Duodenal mucosa (tissue), 2 donors: Measurements from ENCODE around the gene LDHAL6A.
"Not testable (repeated sequence)": the region's sequence is repeated elsewhere in the genome, so short reads cannot be mapped to it uniquely, and the experiment has no call there.

Experiments used
- H3K27ac ChIP-seq: one replicate; pipeline ENCODE4 v1.7.0; 2013; ENCODE audit warnings: low read depth, low read length
- H3K27me3 ChIP-seq, 2 donors: one replicate each; pipeline ENCODE4 v1.7.0; 2013; ENCODE audit warnings: low read length in 2 of 2, control low read depth in 1 of 2; ENCODE audit not compliant: insufficient read depth in 2 of 2, control insufficient read depth in 1 of 2
- H3K36me3 ChIP-seq, 2 donors: one replicate each; pipeline ENCODE4 v1.7.0; 2013; ENCODE audit warnings: low read length in 2 of 2, control low read depth in 1 of 2; ENCODE audit not compliant: insufficient read depth in 2 of 2, control insufficient read depth in 1 of 2
- H3K4me1 ChIP-seq, 2 donors: one replicate each; pipeline ENCODE4 v1.7.0; 2013; ENCODE audit warnings: low read length in 2 of 2, control low read depth in 1 of 2; ENCODE audit not compliant: insufficient read depth in 2 of 2, control insufficient read depth in 1 of 2
- H3K4me3 ChIP-seq, 2 donors: one replicate each; pipeline ENCODE4 v1.7.0; 2013; ENCODE audit warnings: low read length in 2 of 2, low read depth in 1 of 2
- H3K9ac ChIP-seq, 2 donors: one replicate each; pipeline ENCODE4 v1.7.0; 2013; ENCODE audit warnings: low read length in 2 of 2, low read depth in 1 of 2
- H3K9me3 ChIP-seq, 2 donors: one replicate each; pipeline ENCODE4 v1.7.0; 2013; ENCODE audit warnings: low read length in 2 of 2, control low read depth in 1 of 2; ENCODE audit not compliant: control insufficient read depth in 1 of 2

LDHAL6A gene

GRCh38 chr11:18455686-18456372, at the start of gene LDHAL6A:
LDHAL6A (plus strand) TSS chr11:18455856; CDS start chr11:18456681, 825 bp downstream.
- Histone ChIP-seq H3K4me3 (no peak within 1 kb of the TSS), H3K36me3 (no peaks in the 10 kb centered on the region), H3K9ac (no peak within 1 kb of the TSS), H3K27me3 (no peaks in the 10 kb centered on the region), H3K9me3 (no peaks in the 10 kb centered on the region), H3K4me1 (no peaks in the 10 kb centered on the region), H3K27ac (no peak within 1 kb of the TSS)

GRCh38 chr11:18407400-18407799, 48.3 kb upstream of the LDHAL6A start:
- not testable (repeated sequence) for H3K27ac ChIP-seq, H3K27me3 ChIP-seq

GRCh38 chr11:18408558-18409291, 46.9 kb upstream of the LDHAL6A start:
- Histone ChIP-seq H3K27ac (no peak overlapping the region), H3K36me3 (peaks cover 23 to 50% of the 10 kb centered on the region in 2 donors), H3K4me1 (peaks cover 0 to 5% of the 10 kb centered on the region in 2 donors), H3K9ac (no peak overlapping the region), H3K9me3 (no peaks in the 10 kb centered on the region), H3K27me3 (no peaks in the 10 kb centered on the region), H3K4me3 (no peak overlapping the region)

More at GRCh38 chr11:18407400-18407799, 48.3 kb upstream of the LDHAL6A start:
- peaks cover 25 to 63% of the 10 kb centered on the region in 2 donors for H3K36me3 ChIP-seq
- H3K9ac ChIP-seq, H3K4me1 ChIP-seq, H3K4me3 ChIP-seq, H3K9me3 ChIP-seq: not testable (repeated sequence)

GRCh38 chr11:18416459-18416858, 39.2 kb upstream of the LDHAL6A start:
- H3K27me3 ChIP-seq, result no peaks in the 10 kb centered on the region
- H3K27ac ChIP-seq, result no peak overlapping the region
- no peaks in the 10 kb centered on the region for H3K36me3 ChIP-seq
- no peaks in the 10 kb centered on the region for H3K9me3 ChIP-seq
- H3K4me1 ChIP-seq, result peaks cover 0 to 5% of the 10 kb centered on the region in 2 donors
- no peak overlapping the region for H3K9ac ChIP-seq
- no peak overlapping the region for H3K4me3 ChIP-seq

- no peak overlapping the region for H3K9ac ChIP-seq
- no peaks in the 10 kb centered on the region for H3K27me3 ChIP-seq
- no peaks in the 10 kb centered on the region for H3K36me3 ChIP-seq
- no peaks in the 10 kb centered on the region for H3K4me1 ChIP-seq
- no peak overlapping the region for H3K27ac ChIP-seq
- H3K4me3 ChIP-seq, result no peak overlapping the region
- no peaks in the 10 kb centered on the region for H3K9me3 ChIP-seq
Measured at GRCh38 chr11:18419040-18419439, 36.6 kb upstream of the LDHAL6A start.

- Histone ChIP-seq H3K27ac (no peak overlapping the region), H3K9ac (no peak overlapping the region), H3K36me3 (no peaks in the 10 kb centered on the region), H3K4me3 (no peak overlapping the region), H3K27me3 (no peaks in the 10 kb centered on the region), H3K9me3 (no peaks in the 10 kb centered on the region), H3K4me1 (no peaks in the 10 kb centered on the region)
Measured at GRCh38 chr11:18420067-18420466, 35.6 kb upstream of the LDHAL6A start.

GRCh38 chr11:18427240-18427639, 28.4 kb upstream of the LDHAL6A start:
- no peaks in the 10 kb centered on the region for H3K36me3 ChIP-seq
- no peak overlapping the region for H3K27ac ChIP-seq
- no peaks in the 10 kb centered on the region for H3K27me3 ChIP-seq
- no peaks in the 10 kb centered on the region for H3K9me3 ChIP-seq
- H3K4me3 ChIP-seq, result no peak overlapping the region
- no peak overlapping the region for H3K9ac ChIP-seq
- H3K4me1 ChIP-seq, result no peaks in the 10 kb centered on the region

- no peak overlapping the region for H3K4me3 ChIP-seq
- no peak overlapping the region for H3K9ac ChIP-seq
- no peaks in the 10 kb centered on the region for H3K36me3 ChIP-seq
- no peaks in the 10 kb centered on the region for H3K27me3 ChIP-seq
- no peak overlapping the region for H3K27ac ChIP-seq
- H3K9me3 ChIP-seq, result no peaks in the 10 kb centered on the region
- no peaks in the 10 kb centered on the region for H3K4me1 ChIP-seq
Measured at GRCh38 chr11:18429332-18429731, 26.3 kb upstream of the LDHAL6A start.

- Histone ChIP-seq H3K27me3 (no peaks in the 10 kb centered on the region), H3K9ac (no peak overlapping the region), H3K27ac (no peak overlapping the region), H3K36me3 (no peaks in the 10 kb centered on the region), H3K4me3 (no peak overlapping the region), H3K4me1 (no peaks in the 10 kb centered on the region), H3K9me3 (peaks cover 0 to 4% of the 10 kb centered on the region in 2 donors)
Measured at GRCh38 chr11:18438691-18439090, 17.0 kb upstream of the LDHAL6A start.

GRCh38 chr11:18449251-18449650, 6.4 kb upstream of the LDHAL6A start:
- H3K4me1 ChIP-seq, result no peaks in the 10 kb centered on the region
- no peaks in the 10 kb centered on the region for H3K36me3 ChIP-seq
- H3K9ac ChIP-seq, result no peak overlapping the region
- H3K27ac ChIP-seq, result no peak overlapping the region
- no peak overlapping the region for H3K4me3 ChIP-seq
- H3K9me3 ChIP-seq, result no peaks in the 10 kb centered on the region
- no peaks in the 10 kb centered on the region for H3K27me3 ChIP-seq
